GM21737 (cell line): Measurements from ENCODE around the gene CES4A.
"Not testable (repeated sequence)": the region's sequence is repeated elsewhere in the genome, so short reads cannot be mapped to it uniquely, and the experiment has no call there.

Source experiments
- ATAC-seq: cut with Tn5 transposase; IDR thresholded peaks from one replicate; pipeline ENCODE4 v1.9.1; 2021; ENCODE audit warnings: mild to moderate bottlenecking, moderate library complexity; ENCODE audit not compliant: unreplicated experiment

The CES4A gene

DNA sequence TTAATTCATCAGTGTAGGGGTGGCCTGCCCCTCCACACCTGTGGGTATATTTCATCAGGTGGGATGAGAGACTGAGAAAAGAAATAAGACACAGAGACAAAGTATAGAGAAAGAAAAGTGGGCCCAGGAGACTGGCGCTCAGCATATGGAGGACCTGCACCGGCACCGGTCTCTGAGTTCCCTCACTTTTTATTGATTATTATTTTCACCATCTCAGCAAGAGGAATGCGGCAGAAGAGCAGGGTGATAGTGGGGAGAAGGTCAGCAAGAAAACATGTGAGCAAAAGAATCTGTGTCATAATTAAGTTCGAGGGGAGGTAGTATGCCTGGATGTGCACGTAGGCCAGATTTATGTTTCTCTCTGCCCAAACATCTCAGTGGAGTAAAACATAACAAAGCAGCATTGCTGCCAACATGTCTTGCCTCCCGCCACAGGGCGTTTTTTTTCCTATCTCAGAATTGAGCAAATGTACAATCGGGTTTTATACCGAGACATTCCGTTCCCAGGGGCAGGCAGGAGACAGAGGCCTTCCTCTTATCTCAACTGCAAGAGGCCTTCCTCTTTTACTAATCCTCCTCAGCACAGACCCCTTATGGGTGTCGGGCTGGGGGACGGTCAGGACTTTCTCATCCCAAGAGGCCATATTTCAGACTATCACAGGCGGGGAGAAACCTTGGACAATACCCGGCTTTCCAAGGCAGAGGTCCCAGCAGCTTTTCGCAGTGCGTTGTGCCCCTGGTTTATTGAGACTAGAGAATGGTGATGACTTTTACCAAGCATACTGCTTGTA lies 32.8 kb upstream of the CES4A start:
- ATAC-seq, result not testable (repeated sequence)

GRCh38 chr16:66956154-66956457 lies 32.3 kb upstream of the CES4A start:
- ATAC-seq, result not testable (repeated sequence)

GRCh38 chr16:66958857-66959703 lies 29.3 kb upstream of the CES4A start:
- ATAC-seq, result no peak

DNA sequence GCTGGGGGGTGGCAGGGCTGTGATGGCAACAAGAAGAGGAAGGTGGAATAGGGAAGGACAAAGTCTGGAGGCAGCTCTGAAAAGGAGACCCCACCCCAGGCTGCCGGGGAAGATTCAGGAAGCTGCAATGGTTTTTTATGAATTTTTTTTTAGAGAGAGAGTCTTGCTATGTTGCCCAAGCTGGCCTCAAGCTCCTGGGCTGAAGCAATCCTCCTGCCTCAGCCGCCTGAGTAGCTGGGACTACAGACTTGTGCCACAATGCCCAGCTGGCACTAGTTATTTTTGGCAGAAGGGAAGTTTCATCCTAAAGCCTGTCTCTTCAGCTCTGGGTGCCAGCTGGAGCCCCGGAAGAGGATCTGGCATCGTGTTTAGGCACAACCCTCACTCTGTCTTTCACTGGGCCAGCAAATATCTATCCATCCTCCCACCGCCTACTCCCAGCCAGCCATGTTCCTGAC lies 28.7 kb upstream of the CES4A start:
- no peak for ATAC-seq

DNA sequence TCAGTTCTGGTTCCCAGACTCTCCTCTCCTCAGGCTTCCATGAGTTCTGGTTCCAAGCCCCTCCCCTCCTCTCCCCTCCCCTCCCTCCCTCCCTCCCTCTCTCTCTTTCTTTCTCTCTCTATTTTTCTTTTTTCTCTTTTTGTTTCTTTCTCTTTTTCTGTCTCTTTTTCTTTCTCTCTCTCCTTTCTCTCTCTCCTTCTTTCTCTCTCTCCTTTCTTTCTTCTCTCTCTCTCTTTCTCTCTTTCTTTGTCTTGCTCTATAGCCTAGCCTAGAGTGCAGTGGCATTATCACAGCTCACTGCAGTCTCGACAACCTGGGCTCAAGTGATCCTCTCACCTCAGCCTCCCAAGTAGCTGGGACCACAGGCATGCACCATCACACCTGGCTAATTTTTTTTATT lies 28.1 kb upstream of the CES4A start:
- ATAC-seq, result no peak

- ATAC-seq, result peak; percentile 63
Measured at GRCh38 chr16:66961065-66961744, 27.2 kb upstream of the CES4A start, which contains the start of gene CES3. Gene CES3 (plus strand): TSS chr16:66961266. CDS start chr16:66961308, 42 bp downstream.

DNA sequence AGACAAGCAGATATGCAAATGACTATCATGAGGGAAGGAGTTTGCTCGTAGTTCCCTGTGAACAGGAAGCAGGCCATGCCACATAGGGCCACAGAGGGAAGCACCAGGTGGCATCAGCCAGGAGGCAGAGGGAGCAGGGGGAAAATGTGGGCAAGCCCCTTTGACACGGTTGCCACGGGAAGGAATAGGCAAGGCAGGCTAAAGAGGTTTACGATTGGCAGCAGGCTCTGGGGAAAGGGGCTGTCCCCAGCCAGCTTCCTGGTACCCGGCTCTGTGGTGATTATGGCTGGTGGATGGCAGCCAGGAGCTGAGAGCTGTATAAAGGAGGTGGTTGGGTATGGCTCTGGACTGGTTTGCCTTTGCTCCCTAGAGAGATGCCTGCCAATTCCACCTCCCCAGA lies 26.5 kb upstream of the CES4A start:
- ATAC-seq, result no peak

DNA sequence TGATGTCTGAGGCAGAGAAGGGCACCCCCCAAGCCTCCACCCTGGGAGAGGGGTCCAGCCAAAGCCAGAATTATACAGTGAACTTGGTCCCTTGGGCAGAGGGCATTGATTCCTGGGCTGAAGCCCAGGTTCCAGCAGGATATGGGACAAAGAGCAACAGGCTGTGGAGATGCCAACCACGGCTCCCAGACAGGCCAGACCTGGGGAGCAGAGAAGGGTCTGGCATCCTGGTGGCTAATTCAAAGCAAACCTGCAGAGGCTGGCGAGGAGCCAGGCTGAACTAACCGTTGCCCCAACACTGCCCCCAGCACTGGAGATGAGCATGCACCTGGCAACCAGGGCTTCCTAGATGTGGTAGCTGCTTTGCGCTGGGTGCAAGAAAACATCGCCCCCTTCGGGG lies 24.3 kb upstream of the CES4A start:
- no peak for ATAC-seq

GRCh38 chr16:66968847-66969246 lies 19.5 kb upstream of the CES4A start:
- ATAC-seq, result no peak

DNA sequence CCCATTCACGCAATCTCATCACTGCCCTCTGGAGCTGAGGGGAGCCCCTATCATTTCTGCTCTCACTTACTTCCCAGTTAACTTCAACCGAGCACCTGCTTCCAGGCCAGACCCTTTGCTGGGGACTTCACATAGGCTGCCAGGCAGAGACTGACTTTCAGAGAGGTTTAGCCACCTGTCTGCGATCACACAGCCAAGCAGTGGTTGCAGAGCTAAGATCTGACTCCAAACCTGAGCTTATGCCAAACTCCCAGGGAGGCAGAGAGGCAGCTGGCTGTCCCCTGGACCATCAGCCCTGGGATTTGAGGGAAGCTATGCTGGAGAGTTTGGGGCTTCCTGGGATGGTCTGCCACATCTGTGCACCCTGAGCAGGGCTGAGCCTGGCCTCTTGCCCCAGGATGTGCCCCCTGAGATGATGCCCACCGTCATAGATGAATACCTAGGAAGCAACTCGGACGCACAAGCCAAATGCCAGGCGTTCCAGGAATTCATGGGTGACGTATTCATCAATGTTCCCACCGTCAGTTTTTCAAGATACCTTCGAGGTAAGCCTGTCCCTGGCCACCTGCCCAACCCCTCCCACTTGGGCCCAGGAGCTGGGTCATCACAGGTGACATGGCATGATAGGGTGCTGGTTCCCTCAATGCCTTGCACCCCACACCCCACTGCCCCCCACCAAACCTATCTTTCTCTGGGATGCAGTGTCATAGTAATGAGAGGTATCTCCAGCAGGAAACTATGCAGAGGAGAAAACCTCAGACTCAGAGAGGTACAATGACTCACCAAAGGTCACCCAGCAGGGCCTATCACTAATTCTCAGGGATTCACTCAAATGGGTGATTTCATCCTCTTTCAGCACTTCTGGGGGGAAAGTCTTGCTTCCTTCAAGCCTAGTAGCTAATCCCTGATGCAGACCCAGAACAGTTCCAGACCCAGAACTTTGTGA lies 17.3 kb upstream of the CES4A start:
- no peak for ATAC-seq

GRCh38 chr16:66972983-66973382 lies 15.4 kb upstream of the CES4A start:
- no peak for ATAC-seq

- ATAC-seq, result no peak
Measured at GRCh38 chr16:66973716-66974115, 14.7 kb upstream of the CES4A start.

DNA sequence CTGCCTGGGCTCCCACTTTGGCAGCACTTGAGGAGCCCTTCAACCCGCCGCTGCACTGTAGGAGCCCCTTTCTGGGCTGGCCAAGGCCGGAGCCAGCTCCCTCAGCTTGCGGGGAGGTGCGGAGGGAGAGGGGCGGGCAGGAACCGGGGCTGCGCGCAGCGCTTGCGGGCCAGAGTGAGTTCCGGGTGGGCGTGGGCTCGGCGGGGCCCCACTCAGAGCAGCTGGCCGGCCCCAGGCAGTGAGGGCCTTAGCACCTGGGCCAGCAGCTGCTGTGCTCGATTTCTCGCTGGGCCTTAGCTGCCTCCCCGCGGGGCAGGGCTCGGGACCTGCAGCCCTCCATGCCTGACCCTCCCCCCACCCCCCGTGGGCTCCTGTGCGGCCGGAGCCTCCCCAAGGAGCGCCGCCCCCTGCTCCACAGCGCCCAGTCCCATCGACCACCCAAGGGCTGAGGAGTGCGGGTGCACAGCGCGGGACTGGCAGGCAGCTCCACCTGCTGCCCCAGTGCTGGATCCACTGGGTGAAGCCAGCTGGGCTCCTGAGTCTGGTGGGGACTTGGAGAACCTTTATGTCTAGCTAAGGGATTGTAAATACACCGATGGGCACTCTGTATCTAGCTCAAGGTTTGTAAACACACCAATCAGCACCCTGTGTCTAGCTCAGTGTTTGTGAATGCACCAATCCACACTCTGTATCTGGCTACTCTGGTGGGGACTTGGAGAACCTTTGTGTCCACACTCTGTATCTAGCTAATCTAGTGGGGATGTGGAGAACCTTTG lies 14.0 kb upstream of the CES4A start:
- not testable (repeated sequence) for ATAC-seq

- not testable (repeated sequence) for ATAC-seq
Measured at GRCh38 chr16:66974932-66975246, 13.5 kb upstream of the CES4A start.

- no peak for ATAC-seq
Measured at GRCh38 chr16:66975302-66975893, 13.0 kb upstream of the CES4A start.

GRCh38 chr16:66976746-66977145 lies 11.6 kb upstream of the CES4A start:
- ATAC-seq, result no peak

- ATAC-seq, result peak; percentile 69
Measured at GRCh38 chr16:66977341-66978113, 10.9 kb upstream of the CES4A start.

- ATAC-seq, result no peak
Measured at GRCh38 chr16:66979011-66979717, 9.2 kb upstream of the CES4A start.
